ENCODE data around the gene C7. TPM values are rescaled to one million over a fixed set of nuclear protein-coding genes. Genes with fewer than 3 reads are reported as not detected.

The C7 gene
- total and polyA plus RNA-seq, 12 donors: 442 to 4,123 (median 1,249) TPM

- intact Hi-C loops (cut with DNase I): no loop called here
- TF ChIP-seq CTCF (IDR thresholded peaks at IDR 0.05) (no peak), POLR2A (IDR thresholded peaks at IDR 0.05) (no peak)
- peak in 2 of 7 donors; percentile 18 to 21 for DNase-seq
- no peaks in the 10 kb centered on the region for H3K27me3 ChIP-seq
- no peaks in the 10 kb centered on the region for H3K9me3 ChIP-seq (replicated peaks in 1 of 3)
- peak overlapping the region in 3 of 5 donors; percentile 19 to 69 (median 60) for H3K27ac ChIP-seq
- peaks cover 13 to 18% of the 10 kb centered on the region in 2 donors for H3K4me1 ChIP-seq (replicated peaks in 1 of 2)
- peak overlapping the region in 1 of 4 donors; percentile 47 for H3K4me3 ChIP-seq
- WGBS, 4 donors: 35 to 45% (median 39%) methylated on average over 4 of the region's 4 CpGs
- H3K36me3 ChIP-seq (replicated peaks in 1 of 2): no peaks in the 10 kb centered on the region
Measured at GRCh38 chr5:40911266-40911665, 2.0 kb downstream of the C7 start.

GRCh38 chr5:40914835-40915234 is 5.5 kb downstream of the C7 start:
- peak in 1 of 2 donors; percentile 23 for TF ChIP-seq POLR2A (IDR thresholded peaks at IDR 0.05)
- TF ChIP-seq CTCF (IDR thresholded peaks at IDR 0.05): no peak
- Histone ChIP-seq H3K27ac (peak overlapping the region in 4 of 5 donors; percentile 56 to 77 (median 68)), H3K27me3 (no peaks in the 10 kb centered on the region), H3K4me3 (peak overlapping the region in 2 of 4 donors; percentile 14 to 46), H3K4me1 (replicated peaks in 1 of 2) (peaks cover 14 to 16% of the 10 kb centered on the region in 2 donors), H3K9me3 (replicated peaks in 1 of 3) (peaks cover 0 to 3% (median 0%) of the 10 kb centered on the region in 3 donors), H3K36me3 (replicated peaks in 1 of 2) (no peaks in the 10 kb centered on the region)
- intact Hi-C loops (cut with DNase I): no loop called here
- 30 to 39% (median 36%) methylated on average over 7 of the region's 7 CpGs for WGBS, 4 donors
- DNase-seq: peak in 3 of 7 donors; percentile 14 to 40 (median 23)

- TF ChIP-seq CTCF (IDR thresholded peaks at IDR 0.05): no peak
- no peak for TF ChIP-seq POLR2A (IDR thresholded peaks at IDR 0.05)
- no peak for DNase-seq
- Histone ChIP-seq H3K4me1 (replicated peaks in 1 of 2) (peaks cover 13 to 16% of the 10 kb centered on the region in 2 donors), H3K27me3 (no peaks in the 10 kb centered on the region), H3K36me3 (replicated peaks in 1 of 2) (no peaks in the 10 kb centered on the region), H3K27ac (peak overlapping the region in 4 of 5 donors; percentile 56 to 77 (median 68)), H3K9me3 (replicated peaks in 1 of 3) (peaks cover 0 to 4% (median 0%) of the 10 kb centered on the region in 3 donors), H3K4me3 (peak overlapping the region in 2 of 4 donors; percentile 14 to 46)
- WGBS, 4 donors: 18 to 27% (median 21%) methylated on average over 3 of the region's 3 CpGs
- intact Hi-C loops (cut with DNase I): no loop called here
Measured at GRCh38 chr5:40915341-40915926, 6.1 kb downstream of the C7 start.

GRCh38 chr5:40916226-40916625 is 6.9 kb downstream of the C7 start:
- Histone ChIP-seq H3K9me3 (replicated peaks in 1 of 3) (peaks cover 0 to 4% (median 0%) of the 10 kb centered on the region in 3 donors), H3K27ac (peak overlapping the region in 1 of 5 donors; percentile 77), H3K36me3 (replicated peaks in 1 of 2) (no peaks in the 10 kb centered on the region), H3K27me3 (no peaks in the 10 kb centered on the region), H3K4me1 (replicated peaks in 1 of 2) (peaks cover 13 to 16% of the 10 kb centered on the region in 2 donors), H3K4me3 (peak overlapping the region in 1 of 4 donors; percentile 46)
- TF ChIP-seq POLR2A (IDR thresholded peaks at IDR 0.05) (no peak), CTCF (IDR thresholded peaks at IDR 0.05) (no peak)
- no peak for DNase-seq
- intact Hi-C loops (cut with DNase I): no loop called here
- WGBS, 4 donors: 44 to 57% (median 53%) methylated on average over 4 of the region's 4 CpGs

Measured in adrenal gland (tissue), 12 donors.